ENCODE data around the gene SCUBE1. TPM values are rescaled to one million over a fixed set of nuclear protein-coding genes. Genes with fewer than 3 reads are reported as not detected.

SCUBE1 gene
- total RNA-seq, 1 experiment from 2014 or later, result 3.9 TPM

DNA sequence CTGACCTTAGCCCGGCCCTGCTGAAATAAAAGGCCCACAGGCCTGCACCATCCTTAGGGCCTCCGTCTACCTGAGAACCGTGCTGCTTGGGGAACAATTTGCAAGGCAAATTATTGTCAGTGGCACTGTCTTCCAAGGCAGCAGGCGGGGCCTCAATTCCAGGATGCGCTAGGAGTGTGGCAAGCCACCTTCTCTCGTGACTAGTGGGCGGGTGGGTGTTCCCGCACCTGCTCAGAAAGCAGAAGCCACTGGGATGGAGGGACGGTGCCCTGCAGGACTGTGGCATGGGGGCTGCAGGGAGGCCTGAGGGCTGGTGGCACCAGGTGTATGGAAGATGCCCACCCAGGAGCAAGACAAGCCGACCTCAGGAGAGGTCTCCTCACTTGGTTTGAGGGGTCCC lies 97.5 kb downstream of the SCUBE1 start:
- H2AFZ ChIP-seq (ENCODE audit: low read depth, low read length, poor library complexity, severe bottlenecking), result no peak overlapping the region
- CTCF ChIA-PET, result interaction anchor here (1.1 kb wide), 1 partner anchor 14 kb away, joined by 3 read pairs; no protein-coding TSS in a partner anchor

DNA sequence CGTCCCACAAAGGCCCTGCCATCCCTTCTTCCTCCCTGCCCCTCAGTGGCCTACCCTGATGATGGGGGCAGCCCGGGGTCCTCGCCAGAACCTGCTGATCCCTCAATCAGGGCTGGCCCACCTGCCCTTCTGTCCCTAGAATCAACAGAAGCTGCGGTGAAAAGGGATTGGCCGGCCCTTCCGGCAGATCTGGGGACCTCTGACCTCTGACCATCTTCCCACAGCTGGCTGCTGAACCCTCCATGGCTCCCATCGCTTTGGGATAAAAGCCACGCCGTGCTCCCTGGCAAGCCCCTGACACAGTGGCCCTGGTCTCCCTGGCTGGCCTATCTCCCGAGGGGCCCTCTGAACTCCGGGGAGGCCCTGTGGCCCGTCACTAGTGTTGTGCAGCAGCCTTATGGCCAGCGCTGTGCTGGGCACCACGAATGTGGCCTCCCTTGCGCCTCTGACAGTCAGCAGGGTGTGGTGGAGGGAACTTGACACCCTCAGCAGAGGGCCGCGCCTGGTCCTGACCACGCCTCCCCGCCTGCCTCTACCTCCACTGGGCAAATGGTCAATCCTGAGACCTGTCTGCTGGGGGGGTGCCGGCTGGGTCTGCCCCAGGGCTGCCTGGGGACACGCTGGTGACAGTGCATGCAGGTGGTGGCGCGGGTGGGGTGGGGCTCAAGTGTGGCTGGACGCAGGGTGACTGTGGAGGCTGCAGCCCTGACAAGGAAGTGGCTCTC lies 98.2 kb downstream of the SCUBE1 start:
- no peaks in the 10 kb centered on the region for H3K79me2 ChIP-seq (ENCODE audit: insufficient read depth, low read length)
- intact Hi-C loops (cut with micrococcal nuclease), result no loop called here
- CTCF ChIA-PET, result interaction anchor here (1.3 kb wide), 1 partner anchor 101 kb away, joined by 3 read pairs; no protein-coding TSS in a partner anchor
- H3K9me3 ChIP-seq (ENCODE audit: control insufficient read depth in 1 of 2, insufficient read depth in 1 of 2, low read depth in 1 of 2, low read length in 2 of 2), result no peaks in the 10 kb centered on the region
- DNase-seq (ENCODE audit: low read depth, low spot score) (no peak), ATAC-seq (peak; percentile 69)
- no peak overlapping the region for H3K9ac ChIP-seq (ENCODE audit: low read length)
- no peak overlapping the region for H2AFZ ChIP-seq (ENCODE audit: low read depth, low read length, poor library complexity, severe bottlenecking)
- H3K9me2 ChIP-seq (ENCODE audit: insufficient read depth), result no peaks in the 10 kb centered on the region
- no peak overlapping the region for H3K27ac ChIP-seq (ENCODE audit: low read depth, low read length)
- H4K20me1 ChIP-seq (ENCODE audit: insufficient read depth), result no peaks in the 10 kb centered on the region
- TF ChIP-seq SIN3A (IDR thresholded peaks at IDR 0.05; ENCODE audit: low read depth) (no peak), RAD21 (IDR thresholded peaks at IDR 0.05; ENCODE audit: low read depth) (no peak), ZNF274 (IDR thresholded peaks at IDR 0.05; ENCODE audit: low read depth, low read length) (no peak), CBX3 (IDR thresholded peaks at IDR 0.05; ENCODE audit: low read depth) (no peak), FOSL1 (IDR thresholded peaks at IDR 0.05; ENCODE audit: low read depth) (no peak), ELF1 (IDR thresholded peaks at IDR 0.05; ENCODE audit: borderline replicate concordance, low read depth) (no peak), SRF (IDR thresholded peaks at IDR 0.05; ENCODE audit: low read depth) (no peak)
- TF ChIP-seq, protein P1, sequence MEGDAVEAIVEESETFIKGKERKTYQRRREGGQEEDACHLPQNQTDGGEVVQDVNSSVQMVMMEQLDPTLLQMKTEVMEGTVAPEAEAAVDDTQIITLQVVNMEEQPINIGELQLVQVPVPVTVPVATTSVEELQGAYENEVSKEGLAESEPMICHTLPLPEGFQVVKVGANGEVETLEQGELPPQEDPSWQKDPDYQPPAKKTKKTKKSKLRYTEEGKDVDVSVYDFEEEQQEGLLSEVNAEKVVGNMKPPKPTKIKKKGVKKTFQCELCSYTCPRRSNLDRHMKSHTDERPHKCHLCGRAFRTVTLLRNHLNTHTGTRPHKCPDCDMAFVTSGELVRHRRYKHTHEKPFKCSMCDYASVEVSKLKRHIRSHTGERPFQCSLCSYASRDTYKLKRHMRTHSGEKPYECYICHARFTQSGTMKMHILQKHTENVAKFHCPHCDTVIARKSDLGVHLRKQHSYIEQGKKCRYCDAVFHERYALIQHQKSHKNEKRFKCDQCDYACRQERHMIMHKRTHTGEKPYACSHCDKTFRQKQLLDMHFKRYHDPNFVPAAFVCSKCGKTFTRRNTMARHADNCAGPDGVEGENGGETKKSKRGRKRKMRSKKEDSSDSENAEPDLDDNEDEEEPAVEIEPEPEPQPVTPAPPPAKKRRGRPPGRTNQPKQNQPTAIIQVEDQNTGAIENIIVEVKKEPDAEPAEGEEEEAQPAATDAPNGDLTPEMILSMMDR (IDR thresholded peaks at IDR 0.05 in 2 of 3, conservative IDR thresholded peaks at IDR 0.05 in 1 of 3; ENCODE audit: borderline replicate concordance in 1 of 3, insufficient read depth in 1 of 3, low read depth in 2 of 3, low read length in 2 of 3), result no peak
- TF ChIP-seq, protein P2, sequence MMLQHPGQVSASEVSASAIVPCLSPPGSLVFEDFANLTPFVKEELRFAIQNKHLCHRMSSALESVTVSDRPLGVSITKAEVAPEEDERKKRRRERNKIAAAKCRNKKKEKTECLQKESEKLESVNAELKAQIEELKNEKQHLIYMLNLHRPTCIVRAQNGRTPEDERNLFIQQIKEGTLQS (IDR thresholded peaks at IDR 0.05), result no peak
- TF ChIP-seq, protein P3, sequence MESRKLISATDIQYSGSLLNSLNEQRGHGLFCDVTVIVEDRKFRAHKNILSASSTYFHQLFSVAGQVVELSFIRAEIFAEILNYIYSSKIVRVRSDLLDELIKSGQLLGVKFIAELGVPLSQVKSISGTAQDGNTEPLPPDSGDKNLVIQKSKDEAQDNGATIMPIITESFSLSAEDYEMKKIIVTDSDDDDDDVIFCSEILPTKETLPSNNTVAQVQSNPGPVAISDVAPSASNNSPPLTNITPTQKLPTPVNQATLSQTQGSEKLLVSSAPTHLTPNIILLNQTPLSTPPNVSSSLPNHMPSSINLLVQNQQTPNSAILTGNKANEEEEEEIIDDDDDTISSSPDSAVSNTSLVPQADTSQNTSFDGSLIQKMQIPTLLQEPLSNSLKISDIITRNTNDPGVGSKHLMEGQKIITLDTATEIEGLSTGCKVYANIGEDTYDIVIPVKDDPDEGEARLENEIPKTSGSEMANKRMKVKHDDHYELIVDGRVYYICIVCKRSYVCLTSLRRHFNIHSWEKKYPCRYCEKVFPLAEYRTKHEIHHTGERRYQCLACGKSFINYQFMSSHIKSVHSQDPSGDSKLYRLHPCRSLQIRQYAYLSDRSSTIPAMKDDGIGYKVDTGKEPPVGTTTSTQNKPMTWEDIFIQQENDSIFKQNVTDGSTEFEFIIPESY (IDR thresholded peaks at IDR 0.05; ENCODE audit: extremely low read depth, insufficient replicate concordance, low read length), result no peak
- no TSS peak for BruUV-seq (replicated peaks)
- H3K27me3 ChIP-seq (ENCODE audit: insufficient read depth, low read length), result no peaks in the 10 kb centered on the region
- no peaks in the 10 kb centered on the region for H3K36me3 ChIP-seq (ENCODE audit: control insufficient read depth in 1 of 2, insufficient read depth in 2 of 2, low read length in 2 of 2)
- peak overlapping the region; percentile 51 for H3K4me2 ChIP-seq (ENCODE audit: low read length)
- no peak overlapping the region for H3K4me3 ChIP-seq (replicated peaks in 1 of 2; ENCODE audit: low read depth in 1 of 2, low read length in 2 of 2)
- POLR2A ChIA-PET, result no interaction called here
- H3K4me1 ChIP-seq (ENCODE audit: control insufficient read depth in 1 of 2, insufficient read depth in 2 of 2, low read length in 2 of 2), result peaks cover 7 to 12% of the 10 kb centered on the region in 2 experiments; a peak in 3 of 4 replicates
- RAD21 ChIA-PET (ENCODE audit: low non-redundant PET in 1 of 2, low total read pairs in 2 of 2, uncharacterized antibody in 2 of 2, unreplicated experiment in 2 of 2), result no interaction called here

More for the DNA sequence above, 97.5 kb downstream of the SCUBE1 start:
- Histone ChIP-seq H3K9me3 (ENCODE audit: control insufficient read depth in 1 of 2, insufficient read depth in 1 of 2, low read depth in 1 of 2, low read length in 2 of 2) (no peaks in the 10 kb centered on the region), H3K4me1 (ENCODE audit: control insufficient read depth in 1 of 2, insufficient read depth in 2 of 2, low read length in 2 of 2) (peaks cover 7 to 12% of the 10 kb centered on the region in 2 experiments; a peak in 3 of 4 replicates), H3K9ac (ENCODE audit: low read length) (no peak overlapping the region), H3K27me3 (ENCODE audit: insufficient read depth, low read length) (no peaks in the 10 kb centered on the region), H3K79me2 (ENCODE audit: insufficient read depth, low read length) (no peaks in the 10 kb centered on the region), H3K4me2 (ENCODE audit: low read length) (no peak overlapping the region), H3K36me3 (ENCODE audit: control insufficient read depth in 1 of 2, insufficient read depth in 2 of 2, low read length in 2 of 2) (no peaks in the 10 kb centered on the region), H3K27ac (ENCODE audit: low read depth, low read length) (no peak overlapping the region), H4K20me1 (ENCODE audit: insufficient read depth) (no peaks in the 10 kb centered on the region), H3K4me3 (replicated peaks in 1 of 2; ENCODE audit: low read depth in 1 of 2, low read length in 2 of 2) (no peak overlapping the region), H3K9me2 (ENCODE audit: insufficient read depth) (no peaks in the 10 kb centered on the region)
- intact Hi-C loops (cut with micrococcal nuclease), result no loop called here
- POLR2A ChIA-PET, result no interaction called here
- BruUV-seq (replicated peaks), result no TSS peak
- ATAC-seq (no peak), DNase-seq (ENCODE audit: low read depth, low spot score) (no peak)
- RAD21 ChIA-PET (ENCODE audit: low non-redundant PET in 1 of 2, low total read pairs in 2 of 2, uncharacterized antibody in 2 of 2, unreplicated experiment in 2 of 2), result no interaction called here
- no peak for TF ChIP-seq EZH2 (IDR thresholded peaks at IDR 0.05)
- no peak for TF ChIP-seq POLR2AphosphoS5 (IDR thresholded peaks at IDR 0.05; ENCODE audit: low read depth, low read length)

Data from HCT116 (cell line).